ENCODE data around the gene INVS.
"Not testable (repeated sequence)": the region's sequence is repeated elsewhere in the genome, so short reads cannot be mapped to it uniquely, and the experiment has no call there.

INVS gene

DNA sequence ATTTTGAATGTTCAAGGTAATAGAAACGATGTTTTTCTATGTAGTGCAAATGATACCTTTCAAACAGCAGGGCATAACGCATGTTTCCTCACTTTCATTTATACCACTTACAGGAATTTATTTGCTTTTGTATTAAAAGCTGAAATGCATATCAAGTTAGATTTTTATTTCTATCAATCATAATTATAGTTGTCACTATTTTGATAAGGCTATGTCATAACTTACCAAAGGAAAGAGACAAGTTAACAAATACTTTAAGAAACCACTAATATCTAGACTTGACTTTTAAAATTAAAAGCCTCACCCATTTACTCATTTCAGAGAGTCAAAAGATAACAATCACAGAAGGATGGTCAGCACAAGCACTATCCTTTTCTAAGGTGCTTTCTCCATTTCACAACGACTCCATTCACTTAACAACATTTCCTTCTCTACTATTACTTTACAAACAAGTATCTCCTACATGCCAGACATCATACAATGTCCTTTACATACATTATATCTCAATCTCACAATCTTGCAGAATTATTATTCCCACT is 12.9 kb upstream of the INVS start:
- no peak for DNase-seq

DNA sequence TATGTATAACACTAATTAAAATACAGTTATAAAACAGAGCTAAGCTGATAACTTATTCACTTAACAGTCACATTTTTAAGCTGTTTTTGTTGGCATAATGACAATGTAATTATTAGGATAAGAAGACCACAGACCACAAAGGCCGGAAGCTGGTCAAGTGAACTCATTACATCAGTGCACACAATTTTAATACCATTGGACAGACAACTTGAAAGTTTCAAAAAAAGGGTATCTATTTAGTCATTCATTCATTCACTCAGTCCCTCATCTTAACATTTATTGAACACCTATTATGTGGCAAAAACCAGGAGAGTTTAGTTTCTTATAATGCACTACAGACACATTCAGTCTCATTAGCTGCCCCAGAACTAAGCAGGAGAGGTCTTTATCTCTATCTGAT is 11.8 kb upstream of the INVS start:
- no peak for DNase-seq

GRCh38 chr9:100088202-100088601 is 10.8 kb upstream of the INVS start:
- DNase-seq: no peak

- no peak for DNase-seq
These were observed 8.2 kb upstream of the INVS start for GRCh38 chr9:100090880-100091279.

DNA sequence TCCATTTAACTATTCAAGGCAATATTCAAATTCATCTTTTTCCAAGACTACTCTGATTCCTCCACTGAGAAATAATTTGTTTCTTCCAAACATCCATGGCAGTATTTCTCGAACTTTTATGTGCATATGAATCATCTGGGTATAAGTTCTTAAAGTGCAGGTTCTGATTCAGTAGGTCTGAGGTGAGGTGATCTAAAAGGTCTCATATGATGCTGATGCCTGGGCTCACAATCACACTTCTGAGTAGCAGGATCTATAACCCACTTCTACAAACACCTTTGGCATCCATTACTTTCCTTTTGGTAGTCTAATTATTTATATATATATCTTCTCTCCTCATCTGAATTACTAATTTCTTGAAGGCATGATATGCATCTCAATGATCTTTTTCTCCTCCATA is 7.4 kb upstream of the INVS start:
- no peak for DNase-seq

DNA sequence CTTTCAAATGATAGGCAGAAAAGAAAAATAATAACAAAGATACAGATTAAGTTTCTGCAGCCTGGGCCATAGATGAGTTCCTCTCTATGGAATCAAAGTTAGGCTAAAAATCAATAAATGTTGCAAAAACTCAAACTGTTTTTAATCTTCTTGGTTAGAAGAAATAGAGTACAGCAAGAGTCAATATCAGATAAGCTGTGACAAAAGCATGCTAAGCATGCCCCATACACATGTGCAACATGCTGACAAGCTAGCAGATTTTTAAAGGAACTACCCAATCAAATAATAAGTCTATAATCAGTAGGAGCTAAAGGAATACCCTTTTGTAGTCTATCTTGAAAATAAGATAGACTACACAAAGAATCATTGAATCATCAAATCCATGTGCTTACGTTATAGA is 7.0 kb upstream of the INVS start:
- no peak for DNase-seq

DNA sequence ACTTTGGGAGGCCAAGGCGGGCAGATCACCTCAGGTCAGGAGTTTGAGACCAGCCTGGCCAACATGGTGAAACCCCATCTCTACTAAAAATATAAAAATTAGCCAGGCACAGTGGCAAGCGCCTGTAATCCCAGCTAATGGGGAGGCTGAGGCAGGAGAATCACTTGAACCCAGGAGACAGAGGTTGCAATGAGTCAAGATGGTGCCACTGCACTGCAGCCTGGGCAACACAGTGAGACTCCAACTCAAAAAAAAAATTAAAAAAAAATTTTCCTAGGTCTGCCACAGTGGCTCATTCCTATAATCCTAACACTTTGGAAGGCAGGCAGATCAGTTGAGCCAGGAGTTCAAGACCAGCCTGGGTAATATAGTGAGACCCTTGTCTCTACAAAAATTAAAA is 4.6 kb upstream of the INVS start:
- not testable (repeated sequence) for DNase-seq

GRCh38 chr9:100096378-100096916 is 2.6 kb upstream of the INVS start:
- no peak for DNase-seq

DNA sequence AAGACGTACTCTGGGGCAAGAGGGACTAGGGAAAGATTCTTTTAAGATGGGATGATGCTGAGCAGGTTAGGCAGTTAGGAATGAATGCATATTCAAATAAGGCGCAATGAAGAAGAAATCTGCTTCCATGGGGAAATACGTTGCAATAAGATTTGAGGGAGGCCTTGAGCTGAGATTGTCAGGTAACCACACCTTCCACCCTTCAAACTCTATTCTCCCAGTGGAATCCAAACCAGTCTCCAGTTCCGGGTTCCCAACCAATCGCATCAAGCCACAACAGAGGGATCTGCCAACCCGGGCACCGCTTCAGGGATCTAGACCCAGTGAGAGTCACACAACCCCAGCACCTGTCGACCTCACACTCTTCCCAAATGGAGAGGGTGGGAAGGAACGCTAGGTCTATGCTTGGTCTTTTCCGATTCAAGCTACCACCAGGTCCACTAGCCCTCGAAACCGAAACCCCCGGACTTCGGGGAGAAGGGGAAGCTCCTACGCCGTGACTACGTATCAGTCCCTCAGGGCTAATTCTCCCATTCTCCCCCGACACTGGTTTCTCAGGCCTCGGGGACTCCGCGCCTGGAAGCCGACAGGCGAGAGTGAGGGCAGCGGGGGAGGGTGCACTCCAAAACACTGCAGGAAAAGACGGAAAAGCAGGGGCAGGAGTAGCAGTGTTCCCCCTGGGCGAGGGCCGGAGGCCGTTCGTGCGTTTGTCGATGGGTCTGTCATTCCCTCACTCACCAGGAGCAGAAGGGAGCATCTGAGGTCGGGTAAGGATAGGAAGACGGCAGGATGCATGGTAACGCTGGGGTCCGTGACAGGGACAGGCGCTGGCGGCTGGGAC is 777 bp upstream of the INVS start:
- peak; percentile 48 for DNase-seq

DNA sequence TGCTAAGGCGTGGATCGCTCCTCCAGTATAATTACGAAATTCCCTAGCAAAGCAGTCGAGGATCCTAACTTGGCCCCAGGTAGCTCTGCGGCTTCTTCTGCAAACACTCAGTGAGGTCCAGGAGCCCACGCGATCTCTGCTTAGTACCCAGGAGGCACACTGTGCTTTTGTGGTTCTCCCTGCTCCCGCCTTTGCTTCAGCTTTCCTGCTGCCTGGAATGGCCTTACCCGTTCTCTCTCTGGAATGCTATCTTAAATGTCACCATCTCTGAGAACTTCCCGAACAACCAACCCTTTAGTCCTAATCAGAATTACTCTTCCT is 639 bp downstream of the INVS start:
- peak; percentile 47 for DNase-seq

DNA sequence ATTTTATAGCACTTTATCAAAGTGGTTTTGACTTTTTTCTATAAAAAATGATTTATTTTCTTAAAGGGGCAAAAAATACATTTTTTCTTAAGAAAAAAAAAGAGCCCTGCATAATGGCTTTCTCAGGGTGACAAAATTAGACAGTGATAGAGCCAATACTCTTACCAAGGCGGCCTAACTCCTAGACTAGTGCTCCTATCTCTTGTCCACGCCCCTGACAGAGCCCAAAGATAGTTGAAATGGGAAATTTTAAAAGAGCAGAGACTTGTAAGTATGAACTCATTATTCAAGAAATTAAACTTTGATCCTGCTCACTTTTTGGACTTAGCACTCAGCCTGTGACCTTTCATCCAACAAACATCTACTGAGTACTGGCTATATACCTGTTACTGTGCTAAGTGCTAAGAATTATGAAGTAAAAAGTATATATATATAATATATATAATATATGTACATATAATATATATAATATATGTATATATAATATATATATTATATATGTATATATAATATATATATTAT is 1.2 kb downstream of the INVS start:
- no peak for DNase-seq

GRCh38 chr9:100101608-100102007 is 2.6 kb downstream of the INVS start:
- no peak for DNase-seq

DNA sequence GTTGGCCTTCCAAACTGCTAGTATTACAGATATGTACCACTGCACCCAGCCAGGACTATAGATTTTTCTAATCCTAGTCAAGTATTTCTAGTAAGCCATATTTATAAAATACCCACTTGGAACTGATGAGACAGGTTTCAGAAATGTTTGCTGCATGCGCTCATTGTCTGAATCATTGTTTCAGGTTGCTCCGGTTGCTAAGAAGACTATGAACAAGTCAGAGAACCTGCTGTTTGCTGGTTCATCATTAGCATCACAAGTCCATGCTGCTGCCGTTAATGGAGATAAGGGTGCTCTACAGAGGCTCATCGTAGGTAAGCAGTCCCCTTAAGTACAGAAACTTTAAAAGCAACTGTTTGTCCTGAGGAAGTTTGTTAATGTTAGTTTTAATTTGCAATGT is 5.3 kb downstream of the INVS start:
- no peak for DNase-seq

DNA sequence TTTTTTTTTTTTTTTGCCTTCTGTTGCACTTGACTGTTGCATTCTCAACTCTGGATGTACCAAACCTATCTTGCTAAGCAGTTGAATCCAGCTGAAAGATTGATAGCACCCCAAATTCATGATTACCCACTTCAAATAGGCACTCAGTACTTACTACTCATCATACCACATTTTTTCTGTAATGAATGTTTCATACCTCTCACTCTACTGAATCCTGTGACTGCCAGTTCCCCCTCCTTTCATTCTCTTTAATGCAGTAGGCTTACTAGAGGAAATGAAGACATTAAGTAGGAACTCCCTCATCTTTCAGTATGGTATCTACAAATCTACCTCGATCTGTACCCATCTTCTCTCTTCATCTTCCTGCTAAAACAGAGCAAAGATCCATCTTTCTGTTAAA is 6.8 kb downstream of the INVS start:
- no peak for DNase-seq

DNA sequence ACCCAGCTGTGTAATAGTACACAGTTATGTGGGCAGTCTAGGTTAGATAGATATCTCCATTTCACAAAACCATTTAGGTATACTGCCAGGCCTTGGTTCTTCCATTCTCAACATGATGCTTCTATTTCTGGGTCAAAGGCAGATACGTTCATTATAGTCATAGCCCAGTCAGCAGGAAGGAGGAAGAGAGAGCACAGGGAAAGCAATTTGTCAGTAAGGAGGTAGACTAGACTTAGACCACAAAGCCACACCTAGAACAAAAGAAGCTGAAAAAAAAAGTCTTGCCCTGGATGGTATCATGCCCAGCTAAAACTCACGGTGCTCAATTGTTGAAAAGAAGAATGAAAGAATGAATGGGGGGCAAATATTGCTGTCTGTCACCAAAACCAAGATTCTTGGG is 7.6 kb downstream of the INVS start:
- no peak for DNase-seq

DNA sequence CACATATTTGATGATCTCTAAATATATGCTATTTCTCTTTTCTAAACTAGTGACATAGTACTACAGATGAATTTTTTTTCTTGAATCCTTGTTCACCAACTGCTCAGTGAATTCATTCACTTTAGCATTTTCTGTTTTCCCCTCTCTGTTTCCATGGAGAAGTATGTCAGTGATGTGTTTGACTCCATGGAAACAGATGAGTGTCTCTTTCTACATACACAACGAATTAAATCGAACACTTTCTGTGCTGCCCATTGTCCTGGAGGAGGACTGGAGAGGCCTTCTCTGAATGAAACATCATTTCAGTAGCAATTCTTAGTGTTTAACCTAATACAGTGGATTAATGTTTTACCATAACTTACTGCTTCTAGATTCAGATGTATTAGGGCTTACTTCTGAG is 9.5 kb downstream of the INVS start:
- DNase-seq: no peak

- peak; percentile 23 for DNase-seq
These were observed 12.2 kb downstream of the INVS start for GRCh38 chr9:100111235-100111634.

DNA sequence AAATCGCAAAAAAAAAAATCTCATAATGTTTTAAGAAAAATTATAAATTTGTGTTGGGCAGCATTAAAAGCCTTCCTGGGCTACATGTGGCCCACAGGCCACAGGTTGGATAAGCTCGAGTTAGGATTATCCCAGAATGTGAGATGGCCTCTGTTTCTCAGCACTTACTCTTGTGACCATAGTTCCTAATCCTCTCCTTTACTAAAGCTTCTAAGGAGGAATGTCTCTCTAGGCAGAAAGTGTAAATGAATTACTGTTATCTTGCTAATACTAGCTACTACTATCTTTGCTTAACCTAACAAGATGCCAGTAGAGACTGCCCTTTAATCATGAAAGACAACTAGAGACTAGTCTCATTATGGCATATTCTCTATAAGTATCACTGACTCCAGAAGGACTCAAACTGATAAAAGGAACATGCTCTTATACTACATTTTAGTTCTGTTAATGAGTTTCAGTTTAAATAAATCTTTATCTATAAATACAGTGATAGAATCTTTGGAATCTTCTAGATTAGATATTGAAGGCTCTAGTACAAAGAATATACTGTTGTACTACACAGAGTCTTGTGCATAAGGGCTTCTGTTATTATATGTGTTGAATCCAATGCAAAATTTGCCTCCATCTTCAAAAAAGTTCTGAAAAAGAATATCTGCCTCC is 13.8 kb downstream of the INVS start:
- no peak for DNase-seq

DNA sequence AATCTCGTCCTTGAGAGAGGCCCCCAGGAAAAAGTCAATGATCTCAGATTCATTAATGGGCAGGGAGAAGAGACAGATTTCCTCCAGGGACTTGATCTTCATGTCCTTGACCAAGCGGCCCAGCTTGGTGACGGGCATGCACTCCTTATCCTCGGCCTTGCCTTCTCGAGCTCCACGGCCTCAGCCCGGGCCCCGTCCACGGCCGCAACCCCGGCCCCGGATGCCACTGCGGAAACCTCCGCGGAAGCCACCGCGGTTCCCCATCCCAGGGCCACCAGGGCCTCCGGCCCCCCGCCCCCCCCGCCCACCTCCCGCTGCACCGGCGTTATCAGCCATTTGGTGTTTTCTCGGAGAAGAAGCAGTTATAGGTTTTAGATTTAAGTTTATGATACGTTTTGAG is 18.3 kb downstream of the INVS start:
- DNase-seq: no peak

DNA sequence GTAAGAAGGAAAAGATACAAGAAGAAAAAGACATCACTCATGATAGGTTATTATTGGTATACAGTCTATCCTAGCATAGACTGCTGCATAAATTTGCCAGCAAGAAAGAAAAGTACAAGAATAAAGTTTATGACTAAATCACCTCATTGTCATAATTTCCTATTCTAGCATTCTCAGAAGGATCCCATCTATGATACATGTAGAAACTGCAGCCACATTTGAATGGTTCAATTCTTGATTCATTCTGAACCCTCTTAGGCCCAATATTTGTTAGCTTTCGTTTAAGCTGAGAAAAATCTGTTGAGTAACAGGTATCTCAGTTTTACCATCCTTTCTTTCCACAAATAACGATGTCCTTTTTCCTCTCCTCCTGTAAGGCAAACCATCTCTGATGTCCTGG is 21.2 kb downstream of the INVS start:
- no peak for DNase-seq

DNA sequence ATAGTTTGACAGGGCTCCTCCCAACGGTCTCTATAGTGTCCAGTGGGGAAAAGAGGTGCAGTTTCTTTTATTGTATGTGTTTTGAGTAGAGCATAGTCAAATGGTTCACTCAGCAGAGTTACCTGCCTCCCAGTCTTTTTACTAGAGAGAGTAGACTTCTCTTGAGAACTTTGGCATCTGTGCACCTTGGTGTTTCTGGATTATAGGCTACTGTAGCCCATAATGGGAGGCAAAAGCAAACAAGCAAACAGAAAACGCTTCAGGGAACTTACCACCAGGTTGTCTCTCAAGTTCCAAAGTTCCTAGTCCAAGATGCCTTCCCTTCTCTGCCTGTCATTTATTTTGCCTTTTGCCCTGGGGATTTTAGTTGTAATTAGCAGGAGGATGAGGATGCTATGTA is 26.2 kb downstream of the INVS start:
- no peak for DNase-seq

GRCh38 chr9:100125910-100126309 is 26.9 kb downstream of the INVS start:
- no peak for DNase-seq

DNA sequence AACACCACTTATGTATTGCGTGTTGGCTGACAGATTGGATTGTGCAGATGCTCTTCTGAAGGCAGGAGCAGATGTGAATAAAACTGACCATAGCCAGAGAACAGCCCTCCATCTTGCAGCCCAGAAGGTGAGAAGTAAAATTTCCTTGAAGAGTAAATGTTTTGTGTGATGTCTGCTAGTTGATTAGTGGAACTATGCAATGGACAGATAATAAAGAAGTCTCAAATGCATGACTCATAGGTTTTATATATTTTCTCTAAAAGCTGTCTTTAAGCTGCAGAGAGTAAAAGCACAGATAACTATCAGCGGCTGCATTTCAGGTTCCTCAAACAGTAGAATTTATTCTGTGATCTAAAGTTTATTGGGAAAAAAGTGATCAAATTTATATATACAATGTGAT is 27.4 kb downstream of the INVS start:
- no peak for DNase-seq

- DNase-seq: no peak
These were observed 30.7 kb downstream of the INVS start for GRCh38 chr9:100129772-100130171.

Data from NCI-H1105 treated with DMSO at 0.1 percent for 48 hours (cell line).